K562 (cell line): ENCODE measurements around the gene AMBRA1. TPM values are rescaled to one million over a fixed set of nuclear protein-coding genes. Genes with fewer than 3 reads are reported as not detected.
A peak's percentile ranks its signal among the peaks of the same experiment; 100 is the strongest.

Source experiments
- BHLHE40 ChIP-seq: IDR thresholded peaks from 2 replicates; pipeline ENCODE4 v1.6.1; 2011; ENCODE audit warnings: low read length, improper control_type of control experiment
- CREB1 ChIP-seq, 2 experiments: sonication (generic) in 1 of 2; formaldehyde crosslinking in 1 of 2; IDR thresholded peaks; 2 replicates each; pipeline versions ENCODE4 v1.6.1 to v1.8.0; 2012 to 2022; ENCODE audit warnings: inconsistent platforms in 1 of 2, mild to moderate bottlenecking in 1 of 2, missing genetic modification reagents in 1 of 2, moderate library complexity in 1 of 2
- CXXC5 ChIP-seq: fragments of 250-450 bp; sonication (Bioruptor Pico); IDR thresholded peaks from 2 replicates; pipeline ENCODE4 v1.8.0; 2022; ENCODE audit warnings: inconsistent platforms, mild to moderate bottlenecking, moderate library complexity
- KAT7 ChIP-seq: sonication (generic); formaldehyde crosslinking; IDR thresholded peaks from 2 replicates; pipeline ENCODE4 v1.8.0; 2022; ENCODE audit warnings: missing genetic modification reagents, mild to moderate bottlenecking, borderline replicate concordance
- KDM2B ChIP-seq: fragments of 250-450 bp; sonication (Bioruptor Pico); IDR thresholded peaks from 2 replicates; pipeline ENCODE4 v1.8.0; 2021; ENCODE audit warnings: mild to moderate bottlenecking, moderate library complexity
- KLF10 ChIP-seq: fragments of 250-450 bp; sonication (Bioruptor Pico); IDR thresholded peaks from 2 replicates; pipeline ENCODE4 v1.6.1; 2021; ENCODE audit warnings: matching md5 sums
- L3MBTL2 ChIP-seq: fragments of 450-650 bp; IDR thresholded peaks from 2 replicates; pipeline ENCODE4 v1.6.1; 2016; ENCODE audit warnings: mild to moderate bottlenecking, moderate library complexity
- NCOA2 ChIP-seq, 2 experiments: fragments of 450-650 bp; IDR thresholded peaks; 2 replicates each; pipeline ENCODE4 v1.6.1; 2018; ENCODE audit warnings: mild to moderate bottlenecking in 2 of 2, moderate library complexity in 1 of 2; ENCODE audit not compliant: partially characterized antibody in 2 of 2
- NRF1 ChIP-seq, 2 experiments: fragments of 450-650 bp; IDR thresholded peaks in 1 of 2; conservative IDR thresholded peaks in 1 of 2; 2 replicates each; pipeline ENCODE4 v1.6.1; 2014; ENCODE audit warnings: mild to moderate bottlenecking in 2 of 2
- POLR2G ChIP-seq: fragments of 200-400 bp; formaldehyde crosslinking; IDR thresholded peaks from 2 replicates; pipeline ENCODE4 v1.6.1; 2017; ENCODE audit warnings: low read depth, mild to moderate bottlenecking, antibody characterized with exemption, low read length, moderate library complexity
- SRF ChIP-seq, 2 experiments: fragments of 250-450, 450-650 bp in 1 of 2; sonication (Bioruptor Pico) in 1 of 2; sonication (generic) in 1 of 2; formaldehyde crosslinking; IDR thresholded peaks; 2 replicates each; pipeline versions ENCODE4 v1.5.0 to v1.5.1; 2020 to 2022; ENCODE audit warnings: mild to moderate bottlenecking in 1 of 2, missing genetic modification reagents in 1 of 2
- ZNF75A ChIP-seq: fragments of 450-650 bp; formaldehyde crosslinking; IDR thresholded peaks from 2 replicates; pipeline ENCODE4 v1.4.0; 2020; ENCODE audit warnings: mild to moderate bottlenecking
- polyA plus RNA-seq, 8 experiments: library from polyadenylated mRNA; depleted of rRNA in 4 of 8; stranded (reverse) in 5 of 8; unstranded in 3 of 8; fragments of >200 nt; fragmentation: Nextera tagmentation in 2 of 8; fragmentation: Illumina TruSeq in 1 of 8; extraction: Ambion mirVana in 2 of 8; extraction: Trizol in 1 of 8; gene quantifications; 2 replicates each; pipeline versions ENCODE4 v1.2.1 to v1.2.3, GENCODE V29; 2011 to 2014; ENCODE audit warnings: inconsistent platforms in 1 of 8, missing spikeins in 1 of 8
- total RNA-seq, 7 experiments: library from RNA; depleted of rRNA in 6 of 7; stranded (reverse); fragments of >200 nt in 6 of 7; fragmentation: Illumina TruSeq in 2 of 7; extraction: Trizol in 2 of 7; gene quantifications; 2 replicates each; pipeline versions ENCODE4 v1.2.1 to v1.2.3, GENCODE V29; 2011 to 2021; ENCODE audit warnings: low replicate concordance in 1 of 7
- TF ChIP-seq, protein P1 (sequence below), 2 experiments: fragments of 450-650 bp; formaldehyde crosslinking in 1 of 2; IDR thresholded peaks; 2 replicates each; pipeline versions ENCODE4 v1.4.0 to v1.6.1; 2014 to 2020; ENCODE audit warnings: mild to moderate bottlenecking in 2 of 2, borderline replicate concordance in 1 of 2, low read depth in 1 of 2
- TF ChIP-seq, protein P2 (sequence below), 2 experiments: fragments of 450-650 bp in 1 of 2; sonication (generic) in 1 of 2; formaldehyde crosslinking; conservative IDR thresholded peaks; 2 replicates each; pipeline versions ENCODE4 v1.4.0 to v1.8.1; 2020 to 2022; ENCODE audit warnings: mild to moderate bottlenecking in 1 of 2, missing genetic modification reagents in 1 of 2

The AMBRA1 gene
- total and polyA plus RNA-seq, 9 of the 15 experiments (the other 6 are each of a cell fraction or from before 2014, with no cell fraction given) = 0.15 to 24.5 (median 13.0) TPM

DNA sequence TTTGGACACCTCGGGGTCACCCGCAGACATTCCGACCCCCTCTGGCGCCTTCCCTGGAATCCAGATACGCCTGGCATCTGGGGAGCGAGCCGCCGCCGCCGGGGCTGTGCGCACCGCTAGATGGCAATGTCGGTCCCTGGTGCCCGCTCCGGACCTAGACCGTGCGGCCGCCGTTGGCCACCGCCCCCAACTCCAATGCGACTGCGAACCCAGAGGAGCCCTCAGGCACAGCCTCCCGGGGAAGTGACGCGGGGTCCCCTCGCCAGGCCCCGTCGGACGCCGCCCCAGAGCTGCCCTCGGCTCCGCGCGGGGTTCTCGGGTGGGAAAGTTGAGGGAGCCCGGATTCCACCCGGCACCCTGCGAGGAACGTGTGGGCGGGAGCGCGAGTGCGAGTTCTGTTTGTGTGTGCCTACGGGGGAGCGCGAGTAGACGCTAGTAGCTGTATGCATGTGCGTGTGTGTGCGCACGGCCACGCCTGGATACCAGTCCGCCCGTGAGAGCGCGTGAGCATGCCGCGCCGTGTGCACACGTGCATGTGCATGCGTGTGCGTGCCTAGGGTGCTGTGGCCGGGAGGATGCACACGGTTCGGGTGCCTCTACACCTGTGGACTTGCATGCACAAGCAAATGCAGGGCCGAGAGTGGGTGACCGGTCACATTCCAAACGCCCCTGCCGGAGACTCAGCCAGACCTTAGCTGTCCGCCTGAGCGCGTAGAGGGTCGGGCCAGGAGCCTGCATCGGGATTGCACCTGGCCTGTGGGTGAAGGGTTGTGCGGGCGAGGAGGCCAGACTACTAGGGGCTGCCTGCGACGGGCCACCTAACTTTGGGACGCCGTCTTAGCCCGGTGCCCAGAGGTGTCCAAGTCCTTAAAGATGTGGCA is 204.1 kb downstream of the AMBRA1 start (continued):
- TF ChIP-seq, protein P1, sequence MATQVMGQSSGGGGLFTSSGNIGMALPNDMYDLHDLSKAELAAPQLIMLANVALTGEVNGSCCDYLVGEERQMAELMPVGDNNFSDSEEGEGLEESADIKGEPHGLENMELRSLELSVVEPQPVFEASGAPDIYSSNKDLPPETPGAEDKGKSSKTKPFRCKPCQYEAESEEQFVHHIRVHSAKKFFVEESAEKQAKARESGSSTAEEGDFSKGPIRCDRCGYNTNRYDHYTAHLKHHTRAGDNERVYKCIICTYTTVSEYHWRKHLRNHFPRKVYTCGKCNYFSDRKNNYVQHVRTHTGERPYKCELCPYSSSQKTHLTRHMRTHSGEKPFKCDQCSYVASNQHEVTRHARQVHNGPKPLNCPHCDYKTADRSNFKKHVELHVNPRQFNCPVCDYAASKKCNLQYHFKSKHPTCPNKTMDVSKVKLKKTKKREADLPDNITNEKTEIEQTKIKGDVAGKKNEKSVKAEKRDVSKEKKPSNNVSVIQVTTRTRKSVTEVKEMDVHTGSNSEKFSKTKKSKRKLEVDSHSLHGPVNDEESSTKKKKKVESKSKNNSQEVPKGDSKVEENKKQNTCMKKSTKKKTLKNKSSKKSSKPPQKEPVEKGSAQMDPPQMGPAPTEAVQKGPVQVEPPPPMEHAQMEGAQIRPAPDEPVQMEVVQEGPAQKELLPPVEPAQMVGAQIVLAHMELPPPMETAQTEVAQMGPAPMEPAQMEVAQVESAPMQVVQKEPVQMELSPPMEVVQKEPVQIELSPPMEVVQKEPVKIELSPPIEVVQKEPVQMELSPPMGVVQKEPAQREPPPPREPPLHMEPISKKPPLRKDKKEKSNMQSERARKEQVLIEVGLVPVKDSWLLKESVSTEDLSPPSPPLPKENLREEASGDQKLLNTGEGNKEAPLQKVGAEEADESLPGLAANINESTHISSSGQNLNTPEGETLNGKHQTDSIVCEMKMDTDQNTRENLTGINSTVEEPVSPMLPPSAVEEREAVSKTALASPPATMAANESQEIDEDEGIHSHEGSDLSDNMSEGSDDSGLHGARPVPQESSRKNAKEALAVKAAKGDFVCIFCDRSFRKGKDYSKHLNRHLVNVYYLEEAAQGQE (IDR thresholded peaks at IDR 0.05; ENCODE audit: borderline replicate concordance) = peak; percentile 68
- TF ChIP-seq, protein P1 (CRISPR knock-in tag; IDR thresholded peaks at IDR 0.05; ENCODE audit: low read depth) = peak; percentile 61; the same call in 1 of the 2 replicates
- TF ChIP-seq CREB1 (IDR thresholded peaks at IDR 0.05) = 0 out of 2 replicates have a peak, but pooled peaks have one; percentile 31
- TF ChIP-seq CREB1 (CRISPR knock-in tag; IDR thresholded peaks at IDR 0.05) = peak; percentile 24; the same call in 1 of the 2 replicates
- TF ChIP-seq CXXC5 (CRISPR knock-in tag) = peak; percentile 42
- TF ChIP-seq, protein P2, sequence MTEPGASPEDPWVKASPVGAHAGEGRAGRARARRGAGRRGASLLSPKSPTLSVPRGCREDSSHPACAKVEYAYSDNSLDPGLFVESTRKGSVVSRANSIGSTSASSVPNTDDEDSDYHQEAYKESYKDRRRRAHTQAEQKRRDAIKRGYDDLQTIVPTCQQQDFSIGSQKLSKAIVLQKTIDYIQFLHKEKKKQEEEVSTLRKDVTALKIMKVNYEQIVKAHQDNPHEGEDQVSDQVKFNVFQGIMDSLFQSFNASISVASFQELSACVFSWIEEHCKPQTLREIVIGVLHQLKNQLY (CRISPR knock-in tag; conservative IDR thresholded peaks at IDR 0.05) = no peak
- TF ChIP-seq KDM2B (CRISPR knock-in tag) = 0 out of 2 replicates have a peak, but pooled peaks have one; percentile 56
- peak; percentile 31; the same call in 1 of the 2 replicates for TF ChIP-seq POLR2G
- TF ChIP-seq KLF10 (CRISPR knock-in tag) = no peak
- 0 out of 4 replicates have a peak, but pooled peaks of 1 of the 2 experiments have one; percentile 44 for TF ChIP-seq SRF (CRISPR knock-in tag; IDR thresholded peaks at IDR 0.05)
- TF ChIP-seq NCOA2 (IDR thresholded peaks at IDR 0.05; ENCODE audit: partially characterized antibody in 2 of 2) = no peak
- TF ChIP-seq BHLHE40 = peak; percentile 54
- TF ChIP-seq KAT7 (CRISPR knock-in tag) = no peak
- TF ChIP-seq L3MBTL2 = peak; percentile 10; the same call in 1 of the 2 replicates
- TF ChIP-seq NRF1 (conservative IDR thresholded peaks at IDR 0.05 in 1 of 2, IDR thresholded peaks at IDR 0.05 in 1 of 2) = peak in 1 of 2 experiments; percentile 38; a peak in 2 of 4 replicates
- no peak for TF ChIP-seq ZNF75A (CRISPR knock-in tag)
